HG03469 (cell line): ENCODE measurements around the gene OSBPL9.
"Not testable (repeated sequence)": the region's sequence is repeated elsewhere in the genome, so short reads cannot be mapped to it uniquely, and the experiment has no call there.

Experiments used
- ATAC-seq: cut with Tn5 transposase; IDR thresholded peaks from one replicate; pipeline ENCODE4 v1.9.1; 2021; ENCODE audit warnings: mild to moderate bottlenecking, moderate library complexity, moderate number of reproducible peaks; ENCODE audit not compliant: unreplicated experiment

Gene OSBPL9

GRCh38 chr1:51636191-51636590 lies 19.3 kb downstream of the OSBPL9 start:
- ATAC-seq = no peak

GRCh38 chr1:51636764-51637522 lies 20.1 kb downstream of the OSBPL9 start:
- ATAC-seq = no peak

GRCh38 chr1:51638350-51638749 lies 21.5 kb downstream of the OSBPL9 start:
- no peak for ATAC-seq

- no peak for ATAC-seq
These were observed 22.8 kb downstream of the OSBPL9 start for GRCh38 chr1:51639694-51640093.

- ATAC-seq = no peak
These were observed 24.2 kb downstream of the OSBPL9 start for GRCh38 chr1:51641096-51641495.

GRCh38 chr1:51642739-51643142 lies 25.8 kb downstream of the OSBPL9 start:
- no peak for ATAC-seq

GRCh38 chr1:51643362-51643761 lies 26.5 kb downstream of the OSBPL9 start:
- no peak for ATAC-seq

- no peak for ATAC-seq
These were observed 27.1 kb downstream of the OSBPL9 start for GRCh38 chr1:51644020-51644419.

GRCh38 chr1:51644533-51645197 lies 27.8 kb downstream of the OSBPL9 start:
- ATAC-seq = no peak

GRCh38 chr1:51646592-51646991 lies 29.7 kb downstream of the OSBPL9 start:
- ATAC-seq = not testable (repeated sequence)

GRCh38 chr1:51648180-51649109 lies 31.6 kb downstream of the OSBPL9 start:
- no peak for ATAC-seq

GRCh38 chr1:51649593-51650091 lies 32.8 kb downstream of the OSBPL9 start:
- no peak for ATAC-seq

GRCh38 chr1:51650198-51650597 lies 33.3 kb downstream of the OSBPL9 start:
- no peak for ATAC-seq

- no peak for ATAC-seq
These were observed 34.7 kb downstream of the OSBPL9 start for GRCh38 chr1:51651552-51651942.

GRCh38 chr1:51652599-51652998 lies 35.7 kb downstream of the OSBPL9 start:
- ATAC-seq = no peak

- no peak for ATAC-seq
These were observed 36.2 kb downstream of the OSBPL9 start for GRCh38 chr1:51653127-51653526.

- ATAC-seq = no peak
These were observed 37.1 kb downstream of the OSBPL9 start for GRCh38 chr1:51654000-51654399.

GRCh38 chr1:51656374-51656773 lies 39.5 kb downstream of the OSBPL9 start:
- no peak for ATAC-seq

- ATAC-seq = no peak
These were observed 43.7 kb downstream of the OSBPL9 start for GRCh38 chr1:51660580-51660979.

GRCh38 chr1:51661081-51661518 lies 44.2 kb downstream of the OSBPL9 start:
- ATAC-seq = no peak

- ATAC-seq = no peak
These were observed 46.2 kb downstream of the OSBPL9 start for GRCh38 chr1:51663105-51663504.
